H1 (cell line): ENCODE results near the gene C4orf33. TPM values are rescaled to one million over a fixed set of nuclear protein-coding genes. Genes with fewer than 3 reads are reported as not detected.

Experiments
- CTCF ChIA-PET: fragments of 300-600 bp; sonication (Branson Sonifier 250); formaldehyde crosslinking; loops from one replicate; lab custom pipeline; 2021; ENCODE audit not compliant: partially characterized antibody; lab: Charles Lee
- POLR2A ChIA-PET: fragments of 300-600 bp; sonication (Branson Sonifier 250); formaldehyde crosslinking; loops from one replicate; lab custom pipeline; 2021; ENCODE audit warnings: inconsistent platforms; ENCODE audit not compliant: partially characterized antibody; lab: Charles Lee
- DNase-seq, 2 experiments: peaks; one replicate each; pipeline versions ENCODE4 v3.0.0 to v3.0.0-alpha.2; 2010 to 2022; ENCODE audit warnings: low spot score in 2 of 2, low read depth in 1 of 2, mixed read lengths in 1 of 2
- FAIRE-seq: peaks from 2 replicates; lab custom pipeline; 2011; peaks lifted over from hg19 to GRCh38; lab: Jason Lieb, UNC
- H2AFZ ChIP-seq: 2 replicates; pipeline ENCODE4 v1.8.1; 2012; ENCODE audit warnings: low read length, inconsistent platforms
- H2AK5ac ChIP-seq: 2 replicates; pipeline ENCODE4 v1.6.1; 2013; ENCODE audit warnings: low read depth, low read length
- H2BK120ac ChIP-seq: replicated peaks from 2 replicates; pipeline ENCODE3; 2013; ENCODE audit warnings: low read depth, low read length, inconsistent platforms
- H2BK12ac ChIP-seq: 2 replicates; pipeline ENCODE4 v1.6.1; 2013; ENCODE audit warnings: low read depth, low read length
- H2BK15ac ChIP-seq: 2 replicates; pipeline ENCODE4 v1.6.1; 2013; ENCODE audit warnings: low read length
- H2BK20ac ChIP-seq: 2 replicates; pipeline ENCODE4 v1.6.1; 2013; ENCODE audit warnings: low read length
- H2BK5ac ChIP-seq: 2 replicates; pipeline ENCODE4 v1.6.1; 2013; ENCODE audit warnings: low read depth, low read length
- H3K14ac ChIP-seq: 2 replicates; pipeline ENCODE4 v1.6.1; 2013; ENCODE audit warnings: inconsistent platforms; ENCODE audit not compliant: insufficient read length
- H3K18ac ChIP-seq: 2 replicates; pipeline ENCODE4 v1.6.1; 2013; ENCODE audit warnings: low read length; ENCODE audit errors: extremely low read depth
- H3K23ac ChIP-seq: 2 replicates; pipeline ENCODE4 v1.6.1; 2013; ENCODE audit warnings: inconsistent platforms; ENCODE audit not compliant: insufficient read length
- H3K23me2 ChIP-seq: 2 replicates; pipeline ENCODE4 v1.6.1; 2013; ENCODE audit warnings: low read depth, low read length
- H3K27ac ChIP-seq: 2 replicates; pipeline ENCODE4 v1.6.1; 2011; ENCODE audit warnings: low read depth, low read length, inconsistent platforms
- H3K27me3 ChIP-seq, 4 experiments: replicated peaks in 1 of 4; 1 replicate in 1 of 4; 2 replicates in 3 of 4; pipeline versions ENCODE4 v1.6.1 to v1.8.1; 2011 to 2013; ENCODE audit warnings: low read length in 3 of 4, mild to moderate bottlenecking in 3 of 4, inconsistent platforms in 2 of 4, mixed read lengths in 2 of 4, moderate library complexity in 1 of 4; ENCODE audit not compliant: control insufficient read depth in 3 of 4, insufficient read depth in 3 of 4; ENCODE audit errors: extremely low read depth in 1 of 4
- H3K36me3 ChIP-seq, 4 experiments: 2 replicates each; pipeline versions ENCODE4 v1.6.1 to v1.8.1; 2011 to 2013; ENCODE audit warnings: mild to moderate bottlenecking in 4 of 4, low read length in 3 of 4, moderate library complexity in 2 of 4, control low read depth in 1 of 4, inconsistent platforms in 1 of 4; ENCODE audit not compliant: insufficient read depth in 4 of 4, control insufficient read depth in 2 of 4
- H3K4ac ChIP-seq: replicated peaks from 2 replicates; pipeline ENCODE3; 2013; ENCODE audit warnings: low read length, low read depth, mixed read lengths, inconsistent platforms; ENCODE audit not compliant: insufficient read length
- H3K4me1 ChIP-seq, 4 experiments: replicated peaks in 1 of 4; 1 replicate in 1 of 4; 2 replicates in 3 of 4; pipeline versions ENCODE4 v1.6.1 to v1.8.1; 2011 to 2013; ENCODE audit warnings: low read length in 3 of 4, inconsistent platforms in 2 of 4, mixed read lengths in 1 of 4; ENCODE audit not compliant: insufficient read depth in 4 of 4, control insufficient read depth in 3 of 4
- H3K4me2 ChIP-seq, 2 experiments: 2 replicates each; pipeline versions ENCODE4 v1.6.1 to v1.8.1; 2011 to 2013; ENCODE audit warnings: low read depth in 2 of 2, low read length in 2 of 2, control low read depth in 1 of 2, inconsistent platforms in 1 of 2, mild to moderate bottlenecking in 1 of 2; ENCODE audit not compliant: insufficient read depth in 1 of 2
- H3K4me3 ChIP-seq, 4 experiments: fragments of 200-600, 300-600 bp in 1 of 4; sonication (generic), shearing (Covaris generic), sonication (Bioruptor Twin) in 1 of 4; 2 replicates each; pipeline versions ENCODE4 v1.5.1 to v1.8.1; 2011 to 2016; ENCODE audit warnings: low read length in 4 of 4, low read depth in 3 of 4, control low read depth in 2 of 4, inconsistent platforms in 2 of 4, mild to moderate bottlenecking in 2 of 4, mixed read lengths in 1 of 4, moderate library complexity in 1 of 4; ENCODE audit not compliant: insufficient read depth in 2 of 4; ENCODE audit errors: extremely low read depth in 1 of 4
- H3K56ac ChIP-seq: replicated peaks from 2 replicates; pipeline ENCODE3; 2013; ENCODE audit warnings: low read depth, mild to moderate bottlenecking, mixed read lengths, low read length, inconsistent platforms; ENCODE audit not compliant: insufficient read length
- H3K79me1 ChIP-seq: 2 replicates; pipeline ENCODE4 v1.6.1; 2013; ENCODE audit warnings: low read depth, low read length, control low read depth
- H3K79me2 ChIP-seq, 2 experiments: 2 replicates each; pipeline versions ENCODE4 v1.6.1 to v1.8.1; 2012 to 2013; ENCODE audit warnings: low read length in 2 of 2, mild to moderate bottlenecking in 2 of 2, inconsistent platforms in 1 of 2; ENCODE audit not compliant: insufficient read depth in 2 of 2, control insufficient read depth in 1 of 2
- H3K9ac ChIP-seq, 4 experiments: replicated peaks in 1 of 4; 1 replicate in 1 of 4; 2 replicates in 3 of 4; pipeline versions ENCODE4 v1.6.1 to v1.8.1; 2011 to 2013; ENCODE audit warnings: low read depth in 3 of 4, low read length in 3 of 4, control low read depth in 2 of 4, mild to moderate bottlenecking in 2 of 4, moderate library complexity in 2 of 4, inconsistent platforms in 1 of 4; ENCODE audit errors: extremely low read depth in 1 of 4
- H3K9me3 ChIP-seq, 2 experiments: 2 replicates each; pipeline versions ENCODE4 v1.6.1 to v1.8.1; 2012 to 2013; ENCODE audit warnings: mild to moderate bottlenecking in 2 of 2, moderate library complexity in 2 of 2, control low read depth in 1 of 2, inconsistent platforms in 1 of 2, low read depth in 1 of 2, low read length in 1 of 2, mixed read lengths in 1 of 2; ENCODE audit not compliant: insufficient read depth in 2 of 2
- H4K20me1 ChIP-seq, 2 experiments: replicated peaks in 1 of 2; 2 replicates each; pipeline versions ENCODE3 to v1.8.1; 2011 to 2013; ENCODE audit warnings: inconsistent platforms in 2 of 2, low read length in 2 of 2, mild to moderate bottlenecking in 1 of 2; ENCODE audit not compliant: insufficient read depth in 2 of 2, control insufficient read depth in 1 of 2
- H4K5ac ChIP-seq: 2 replicates; pipeline ENCODE4 v1.6.1; 2013; ENCODE audit warnings: low read length, low read depth, mixed read lengths, inconsistent platforms; ENCODE audit not compliant: insufficient read length
- H4K8ac ChIP-seq: 2 replicates; pipeline ENCODE4 v1.8.0; 2013; ENCODE audit warnings: mild to moderate bottlenecking, moderate library complexity, low read length, inconsistent platforms; ENCODE audit not compliant: insufficient read depth; ENCODE audit errors: extremely low read depth
- H4K91ac ChIP-seq: replicated peaks from 2 replicates; pipeline ENCODE3; 2013; ENCODE audit warnings: low read length, mixed read lengths, inconsistent platforms; ENCODE audit not compliant: insufficient read length
- BCL11A ChIP-seq, 2 experiments: IDR thresholded peaks; one replicate each; pipeline ENCODE4 v1.6.1; 2011; ENCODE audit warnings: low read depth in 2 of 2, low read length in 2 of 2, mild to moderate bottlenecking in 2 of 2
- EP300 ChIP-seq, 2 experiments: IDR thresholded peaks; 1 replicate in 1 of 2; 2 replicates in 1 of 2; pipeline ENCODE4 v1.6.1; 2011 to 2012; ENCODE audit warnings: low read depth in 2 of 2, low read length in 2 of 2, mild to moderate bottlenecking in 2 of 2, borderline replicate concordance in 1 of 2, inconsistent platforms in 1 of 2, moderate library complexity in 1 of 2
- HDAC2 ChIP-seq, 2 experiments: fragments of 300-600 bp in 1 of 2; sonication (generic) in 1 of 2; IDR thresholded peaks; 2 replicates each; pipeline ENCODE4 v1.6.1; 2011 to 2012; ENCODE audit warnings: low read depth in 2 of 2, low read length in 2 of 2, mild to moderate bottlenecking in 2 of 2, moderate library complexity in 2 of 2, borderline replicate concordance in 1 of 2, inconsistent platforms in 1 of 2
- MAX ChIP-seq: IDR thresholded peaks from 2 replicates; pipeline ENCODE4 v1.6.1; 2012; ENCODE audit warnings: inconsistent platforms
- POLR2A ChIP-seq, 2 experiments: IDR thresholded peaks; 1 replicate in 1 of 2; 2 replicates in 1 of 2; pipeline ENCODE4 v1.6.1; 2011; ENCODE audit warnings: low read depth in 2 of 2, low read length in 2 of 2, mild to moderate bottlenecking in 2 of 2; ENCODE audit errors: control extremely low read depth in 1 of 2
- POU5F1 ChIP-seq: IDR thresholded peaks from 2 replicates; pipeline ENCODE4 v1.6.1; 2011; ENCODE audit warnings: low read depth, mild to moderate bottlenecking, low read length, moderate library complexity
- SRF ChIP-seq: IDR thresholded peaks from 2 replicates; pipeline ENCODE4 v1.6.1; 2011; ENCODE audit warnings: mild to moderate bottlenecking, low read depth, low read length, moderate library complexity
- YY1 ChIP-seq: IDR thresholded peaks from 2 replicates; pipeline ENCODE4 v1.6.1; 2011; ENCODE audit warnings: low read depth, mild to moderate bottlenecking, low read length
- WGBS, 2 experiments: shearing (Covaris generic) in 1 of 2; methylation state at CpG; one replicate each; pipeline versions ENCODE4 v1.1.6 to v1.1.7; 2013 to 2015; ENCODE audit warnings: low lambda C conversion rate in 2 of 2, mixed read lengths in 2 of 2, inconsistent platforms in 1 of 2, low coverage in 1 of 2, missing lambda C conversion rate in 1 of 2; ENCODE audit not compliant: insufficient replicate concordance in 2 of 2, insufficient coverage in 1 of 2, insufficient read length in 1 of 2; ENCODE audit errors: extremely low coverage in 1 of 2, missing lambda C conversion rate in 1 of 2; 5-methylcytosine and 5-hydroxymethylcytosine counted together
- polyA plus RNA-seq, 7 experiments: library from polyadenylated mRNA; depleted of rRNA in 3 of 7; stranded (reverse) in 5 of 7; unstranded in 2 of 7; fragments of >200 nt in 5 of 7; fragments of 200-250 nt in 2 of 7; gene quantifications; 1 replicate in 5 of 7; 2 replicates in 1 of 7; 4 replicates in 1 of 7; pipeline versions ENCODE4 v1.2.1 to v1.2.3, GENCODE V29; 2011 to 2013; ENCODE audit warnings: missing spikeins in 2 of 7, mixed read lengths in 2 of 7
- total RNA-seq: library from RNA; stranded (reverse); fragmentation: NEBNext Ultra II Directional; extraction: Animal tissue kit (Norgen Biotek cat#: 25700); gene quantifications from 2 replicates; pipeline ENCODE4 v1.2.1, GENCODE V29; 2021

The C4orf33 gene
- total and polyA plus RNA-seq, 2 of the 8 experiments (the other 6 are each of a cell fraction or from before 2014, with no cell fraction given), result 3.4 to 6.0 TPM

GRCh38 chr4:129145222-129145730, 49.3 kb downstream of the C4orf33 start:
- H3K14ac ChIP-seq, result no peak overlapping the region
- no peaks in the 10 kb centered on the region for H3K36me3 ChIP-seq
- no peak overlapping the region for H4K8ac ChIP-seq
- H3K79me2 ChIP-seq, result no peaks in the 10 kb centered on the region
- H4K91ac ChIP-seq, result no peak overlapping the region
- H3K23me2 ChIP-seq, result no peaks in the 10 kb centered on the region
- 82% methylated on average over 5 of the region's 5 CpGs; no CpG with 5 or more reads in 1 of the 2 experiments for WGBS, 2 experiments
- H3K27me3 ChIP-seq, result no peaks in the 10 kb centered on the region
- no peak overlapping the region for H3K4me3 ChIP-seq
- H2BK15ac ChIP-seq, result no peak overlapping the region
- no peak overlapping the region for H3K9ac ChIP-seq
- H2AFZ ChIP-seq, result no peak overlapping the region; the same call in 1 of the 2 replicates
- no peak overlapping the region for H3K27ac ChIP-seq
- TF ChIP-seq HDAC2 (IDR thresholded peaks at IDR 0.05; ENCODE audit: borderline replicate concordance in 1 of 2, low read depth in 2 of 2, low read length in 2 of 2) (no peak), MAX (no peak), BCL11A (IDR thresholded peaks at IDR 0.05; ENCODE audit: low read depth in 2 of 2, low read length in 2 of 2) (no peak), POU5F1 (no peak), POLR2A (IDR thresholded peaks at IDR 0.05; ENCODE audit: control extremely low read depth in 1 of 2, low read depth in 2 of 2, low read length in 2 of 2) (no peak), SRF (no peak), EP300 (IDR thresholded peaks at IDR 0.05; ENCODE audit: borderline replicate concordance in 1 of 2, low read depth in 2 of 2, low read length in 2 of 2) (no peak), YY1 (no peak)
- no peak overlapping the region for H3K18ac ChIP-seq
- POLR2A ChIA-PET, result no interaction called here
- H4K5ac ChIP-seq, result no peak overlapping the region
- no peak overlapping the region for H2BK120ac ChIP-seq
- FAIRE-seq (no peak), DNase-seq (no peak)
- H3K4ac ChIP-seq, result no peak overlapping the region
- H2AK5ac ChIP-seq, result no peak overlapping the region
- no peak overlapping the region for H2BK12ac ChIP-seq
- no peaks in the 10 kb centered on the region for H3K4me1 ChIP-seq
- H3K23ac ChIP-seq, result no peak overlapping the region
- no peak overlapping the region for H3K4me2 ChIP-seq
- CTCF ChIA-PET, result interaction anchor here (0.6 to 1.8 kb wide), 4 partner anchors 10 to 223 kb away, joined by 3 to 5 read pairs (median 4); no protein-coding TSS in a partner anchor
- no peak overlapping the region for H3K56ac ChIP-seq
- no peaks in the 10 kb centered on the region for H3K79me1 ChIP-seq
- H2BK20ac ChIP-seq, result no peak overlapping the region
- H3K9me3 ChIP-seq, result no peaks in the 10 kb centered on the region
- H4K20me1 ChIP-seq, result no peaks in the 10 kb centered on the region
- no peak overlapping the region for H2BK5ac ChIP-seq
